ENCODE results near the gene LBX1.
"Not testable (repeated sequence)": the region's sequence is repeated elsewhere in the genome, so short reads cannot be mapped to it uniquely, and the experiment has no call there.

Gene LBX1

DNA sequence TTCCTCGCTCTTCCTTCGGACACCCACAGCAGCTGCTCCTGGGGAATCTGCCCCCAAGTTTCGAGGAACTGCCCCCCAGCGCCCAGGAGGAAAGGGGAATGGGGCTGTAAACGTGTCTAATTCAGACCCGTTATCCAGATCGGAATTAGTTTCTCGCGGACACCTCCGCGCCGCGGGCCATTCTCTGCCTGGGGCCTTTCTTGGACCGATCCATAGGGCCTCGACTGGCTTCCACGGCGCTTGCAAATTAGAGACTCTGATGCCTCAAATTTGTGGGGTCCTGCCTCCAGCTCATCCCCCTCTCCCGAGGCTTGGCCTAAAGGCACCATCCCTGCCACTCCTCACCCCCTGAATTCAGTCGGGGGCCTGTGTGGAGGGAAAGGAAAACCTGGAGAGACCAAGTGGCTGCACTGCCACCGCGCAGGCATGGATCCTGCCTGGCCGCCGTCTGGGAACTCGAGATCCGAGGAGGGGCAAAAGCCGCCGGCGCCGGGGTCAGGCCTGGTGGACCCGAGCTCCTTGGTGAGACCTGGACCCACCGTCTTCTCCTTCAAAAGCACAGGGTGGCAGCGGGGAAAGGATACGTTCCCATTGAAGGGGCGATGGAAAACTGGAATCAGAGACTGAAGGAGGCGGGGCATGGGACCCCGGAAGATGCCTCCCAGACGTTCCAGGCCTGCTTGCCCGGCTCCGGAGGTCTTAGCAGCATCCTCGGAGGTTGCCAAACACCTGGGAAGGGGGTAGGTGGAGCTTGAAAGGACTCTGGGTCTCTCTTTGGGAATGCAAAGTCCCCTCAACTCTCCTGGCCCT lies 13.7 kb downstream of the LBX1 start:
- peaks cover 99% of the 10 kb centered on the region for H3K27me3 ChIP-seq (ENCODE audit: insufficient read depth, low read length)
- H3K4me3 ChIP-seq (ENCODE audit: low read length), result no peak overlapping the region; the same call in 1 of the 2 replicates
- H3K27ac ChIP-seq (ENCODE audit: low read length), result no peak overlapping the region
- peaks cover 1% of the 10 kb centered on the region; the same call in 1 of the 2 replicates for H3K9me3 ChIP-seq (ENCODE audit: insufficient read depth, low read depth, low read length)
- H3K4me1 ChIP-seq (ENCODE audit: insufficient read depth, low read length), result peaks cover 4% of the 10 kb centered on the region; the same call in 1 of the 2 replicates
- H3K9ac ChIP-seq (ENCODE audit: low read depth, low read length), result no peak overlapping the region
- H3K36me3 ChIP-seq (ENCODE audit: insufficient read depth, low read depth, low read length), result no peaks in the 10 kb centered on the region

- Histone ChIP-seq H3K9me3 (ENCODE audit: insufficient read depth, low read depth, low read length) (no peaks in the 10 kb centered on the region), H3K27me3 (ENCODE audit: insufficient read depth, low read length) (peaks cover 99% of the 10 kb centered on the region), H3K4me1 (ENCODE audit: insufficient read depth, low read length) (peaks cover 4% of the 10 kb centered on the region; the same call in 1 of the 2 replicates), H3K27ac (ENCODE audit: low read length) (no peak overlapping the region), H3K36me3 (ENCODE audit: insufficient read depth, low read depth, low read length) (no peaks in the 10 kb centered on the region), H3K4me3 (ENCODE audit: low read length) (no peak overlapping the region), H3K9ac (ENCODE audit: low read depth, low read length) (no peak overlapping the region)
Observed at GRCh38 chr10:101214446-101215396, 14.5 kb downstream of the LBX1 start.

- Histone ChIP-seq H3K4me3 (ENCODE audit: low read length) (no peak overlapping the region), H3K9ac (ENCODE audit: low read depth, low read length) (no peak overlapping the region), H3K27me3 (ENCODE audit: insufficient read depth, low read length) (peaks cover 59% of the 10 kb centered on the region), H3K27ac (ENCODE audit: low read length) (no peak overlapping the region), H3K36me3 (ENCODE audit: insufficient read depth, low read depth, low read length) (no peaks in the 10 kb centered on the region), H3K4me1 (ENCODE audit: insufficient read depth, low read length) (no peaks in the 10 kb centered on the region), H3K9me3 (ENCODE audit: insufficient read depth, low read depth, low read length) (no peaks in the 10 kb centered on the region)
Observed at GRCh38 chr10:101208543-101208942, 20.7 kb downstream of the LBX1 start.

- Histone ChIP-seq H3K27me3 (ENCODE audit: insufficient read depth, low read length) (peaks cover 44% of the 10 kb centered on the region), H3K4me3 (ENCODE audit: low read length) (no peak overlapping the region), H3K36me3 (ENCODE audit: insufficient read depth, low read depth, low read length) (no peaks in the 10 kb centered on the region), H3K9me3 (ENCODE audit: insufficient read depth, low read depth, low read length) (no peaks in the 10 kb centered on the region), H3K9ac (ENCODE audit: low read depth, low read length) (no peak overlapping the region), H3K4me1 (ENCODE audit: insufficient read depth, low read length) (no peaks in the 10 kb centered on the region), H3K27ac (ENCODE audit: low read length) (no peak overlapping the region)
Observed at GRCh38 chr10:101207026-101207425, 22.2 kb downstream of the LBX1 start.

- H3K9me3 ChIP-seq (ENCODE audit: insufficient read depth, low read depth, low read length); H3K27ac ChIP-seq (ENCODE audit: low read length); H3K36me3 ChIP-seq (ENCODE audit: insufficient read depth, low read depth, low read length); H3K9ac ChIP-seq (ENCODE audit: low read depth, low read length); H3K4me3 ChIP-seq (ENCODE audit: low read length); H3K4me1 ChIP-seq (ENCODE audit: insufficient read depth, low read length): not testable (repeated sequence)
- H3K27me3 ChIP-seq (ENCODE audit: insufficient read depth, low read length), result 0 out of 2 replicates have a peak, but pooled peaks cover 13% of the 10 kb centered on the region
Observed at GRCh38 chr10:101202667-101203066, 26.6 kb downstream of the LBX1 start.

GRCh38 chr10:101198326-101198977 lies 30.8 kb downstream of the LBX1 start:
- not testable (repeated sequence) for H3K4me1 ChIP-seq (ENCODE audit: insufficient read depth, low read length); H3K9me3 ChIP-seq (ENCODE audit: insufficient read depth, low read depth, low read length); H3K9ac ChIP-seq (ENCODE audit: low read depth, low read length); H3K27ac ChIP-seq (ENCODE audit: low read length); H3K36me3 ChIP-seq (ENCODE audit: insufficient read depth, low read depth, low read length); H3K4me3 ChIP-seq (ENCODE audit: low read length)
- peaks cover 11% of the 10 kb centered on the region; the same call in 1 of the 2 replicates for H3K27me3 ChIP-seq (ENCODE audit: insufficient read depth, low read length)

DNA sequence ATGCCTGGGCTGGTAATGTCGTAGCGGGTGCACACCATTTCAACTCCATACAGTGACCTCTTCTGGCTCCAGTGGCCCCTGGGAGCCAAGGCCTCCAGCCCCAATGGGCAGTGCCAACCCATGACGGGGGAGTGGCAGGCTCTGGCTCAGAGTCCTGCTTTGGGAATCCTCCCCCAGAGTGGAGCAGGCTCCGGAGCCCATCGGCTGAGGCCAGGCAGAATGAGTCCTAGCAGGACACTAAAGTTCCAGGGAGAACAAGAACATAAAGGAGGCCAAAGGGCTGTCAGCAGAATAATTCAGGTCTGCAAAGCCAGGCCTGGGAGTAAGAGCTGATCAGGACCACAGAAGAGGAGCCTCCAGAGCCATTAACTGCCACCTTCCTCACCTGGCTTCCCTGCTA lies 33.3 kb downstream of the LBX1 start:
- Histone ChIP-seq H3K4me3 (ENCODE audit: low read length) (no peak overlapping the region), H3K27ac (ENCODE audit: low read length) (no peak overlapping the region), H3K9me3 (ENCODE audit: insufficient read depth, low read depth, low read length) (no peaks in the 10 kb centered on the region), H3K4me1 (ENCODE audit: insufficient read depth, low read length) (peaks cover 3% of the 10 kb centered on the region; the same call in 1 of the 2 replicates), H3K36me3 (ENCODE audit: insufficient read depth, low read depth, low read length) (no peaks in the 10 kb centered on the region), H3K9ac (ENCODE audit: low read depth, low read length) (no peak overlapping the region), H3K27me3 (ENCODE audit: insufficient read depth, low read length) (peaks cover 11% of the 10 kb centered on the region; the same call in 1 of the 2 replicates)

DNA sequence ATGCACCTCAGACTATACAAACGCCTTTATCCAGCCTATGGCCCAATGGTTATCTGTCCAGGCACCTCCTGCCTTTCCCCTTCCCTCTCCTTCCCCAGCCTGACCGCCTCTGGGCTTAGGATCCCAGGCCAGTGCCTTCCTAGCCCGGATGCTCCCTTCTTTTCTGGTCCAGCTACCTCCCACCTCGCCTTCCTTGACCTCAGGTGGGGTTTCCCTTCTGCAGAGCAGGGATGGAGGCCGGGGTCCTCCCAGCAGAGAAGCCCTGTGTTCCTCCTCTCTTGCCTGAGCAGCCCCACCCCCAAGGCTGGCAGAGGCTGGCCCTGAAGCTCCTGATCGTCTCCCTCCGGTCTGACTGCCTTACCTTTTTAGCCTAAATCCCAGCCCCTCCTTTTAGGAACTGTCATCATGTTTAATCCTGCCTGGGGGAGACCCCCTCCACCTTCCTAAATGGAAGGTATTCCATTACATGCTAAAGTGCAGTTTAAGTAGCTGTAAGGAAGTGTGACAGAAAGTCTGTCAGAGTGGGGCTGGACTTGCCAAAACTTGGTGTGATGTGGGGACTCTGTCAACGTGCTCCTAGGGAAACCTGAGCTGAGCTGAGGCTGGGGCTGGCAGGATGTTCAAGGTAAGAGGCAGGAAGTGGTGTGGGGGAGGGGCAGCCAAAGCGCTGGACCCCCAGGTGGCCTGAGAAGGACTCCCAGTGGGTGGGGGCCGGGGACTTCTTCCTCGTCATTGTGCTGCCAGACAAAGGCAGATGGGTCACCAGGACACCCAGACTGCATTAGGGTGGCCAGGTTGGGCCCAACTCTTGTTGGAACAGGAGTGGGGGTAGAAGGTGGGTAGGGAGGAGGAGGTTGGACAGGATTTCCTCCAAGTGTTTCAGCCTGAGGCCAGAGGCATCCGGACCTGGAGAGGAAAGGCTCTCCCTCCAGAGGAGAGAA lies 39.5 kb downstream of the LBX1 start:
- Histone ChIP-seq H3K4me1 (ENCODE audit: insufficient read depth, low read length) (peaks cover 14% of the 10 kb centered on the region; the same call in 1 of the 2 replicates), H3K27me3 (ENCODE audit: insufficient read depth, low read length) (no peaks in the 10 kb centered on the region), H3K9me3 (ENCODE audit: insufficient read depth, low read depth, low read length) (no peaks in the 10 kb centered on the region), H3K4me3 (ENCODE audit: low read length) (no peak overlapping the region), H3K9ac (ENCODE audit: low read depth, low read length) (no peak overlapping the region; the same call in 1 of the 2 replicates), H3K36me3 (ENCODE audit: insufficient read depth, low read depth, low read length) (no peaks in the 10 kb centered on the region), H3K27ac (ENCODE audit: low read length) (no peak overlapping the region)

GRCh38 chr10:101188942-101189341 lies 40.3 kb downstream of the LBX1 start:
- Histone ChIP-seq H3K36me3 (ENCODE audit: insufficient read depth, low read depth, low read length) (no peaks in the 10 kb centered on the region), H3K4me1 (ENCODE audit: insufficient read depth, low read length) (peaks cover 14% of the 10 kb centered on the region; the same call in 1 of the 2 replicates), H3K27me3 (ENCODE audit: insufficient read depth, low read length) (no peaks in the 10 kb centered on the region), H3K27ac (ENCODE audit: low read length) (no peak overlapping the region), H3K9me3 (ENCODE audit: insufficient read depth, low read depth, low read length) (no peaks in the 10 kb centered on the region), H3K9ac (ENCODE audit: low read depth, low read length) (no peak overlapping the region), H3K4me3 (ENCODE audit: low read length) (no peak overlapping the region)

- Histone ChIP-seq H3K27me3 (ENCODE audit: insufficient read depth, low read length) (no peaks in the 10 kb centered on the region), H3K4me1 (ENCODE audit: insufficient read depth, low read length) (peaks cover 3% of the 10 kb centered on the region; the same call in 1 of the 2 replicates), H3K9ac (ENCODE audit: low read depth, low read length) (no peak overlapping the region), H3K27ac (ENCODE audit: low read length) (no peak overlapping the region), H3K36me3 (ENCODE audit: insufficient read depth, low read depth, low read length) (no peaks in the 10 kb centered on the region), H3K9me3 (ENCODE audit: insufficient read depth, low read depth, low read length) (no peaks in the 10 kb centered on the region), H3K4me3 (ENCODE audit: low read length) (no peak overlapping the region)
Observed at GRCh38 chr10:101183458-101184183, 45.6 kb downstream of the LBX1 start.

Measured in iPS-20b (cell line).